Measurements from ENCODE around the gene DDB1. TPM values are rescaled to one million over a fixed set of nuclear protein-coding genes. Genes with fewer than 3 reads are reported as not detected.
"Not testable (repeated sequence)": the region's sequence is repeated elsewhere in the genome, so short reads cannot be mapped to it uniquely, and the experiment has no call there.

DDB1 gene
- total and polyA plus RNA-seq, 8 donors = 140 to 203 (median 184) TPM

GRCh38 chr11:61254403-61255025 lies 78.4 kb downstream of the DDB1 start:
- intact Hi-C loops (cut with DNase I) = no loop called here
- peak; percentile 86 to 87 for TF ChIP-seq CTCF (IDR thresholded peaks at IDR 0.05)
- ATAC-seq = peak; percentile 96

GRCh38 chr11:61252332-61252731 lies 80.6 kb downstream of the DDB1 start:
- DNase-seq; intact Hi-C loops (cut with DNase I); H3K36me3 ChIP-seq: not testable (repeated sequence)

More at GRCh38 chr11:61254403-61255025, 78.4 kb downstream of the DDB1 start:
- Histone ChIP-seq H3K36me3 (no peaks in the 10 kb centered on the region), H3K9me3 (no peaks in the 10 kb centered on the region), H3K4me3 (no peak overlapping the region), H3K4me1 (no peaks in the 10 kb centered on the region), H3K27ac (no peak overlapping the region), H3K27me3 (no peaks in the 10 kb centered on the region)
- peak; percentile 6 to 78 (median 50) for DNase-seq

GRCh38 chr11:61250796-61251765 lies 81.8 kb downstream of the DDB1 start:
- H3K27me3 ChIP-seq; H3K4me3 ChIP-seq; H3K4me1 ChIP-seq; H3K36me3 ChIP-seq; intact Hi-C loops (cut with DNase I); H3K9me3 ChIP-seq; ATAC-seq; H3K27ac ChIP-seq: not testable (repeated sequence)
- DNase-seq = peak in 2 of 4 donors; percentile 16 to 23

More at GRCh38 chr11:61252332-61252731, 80.6 kb downstream of the DDB1 start:
- not testable (repeated sequence) for H3K4me3 ChIP-seq, H3K27ac ChIP-seq, ATAC-seq, H3K4me1 ChIP-seq, H3K27me3 ChIP-seq, H3K9me3 ChIP-seq

Other genes starting within 250 kb of the DDB1 start
- gene CD5, start 230.6 kb downstream of the DDB1 start, total RNA-seq = 1 to 10 TPM in 1 of 2 donors, under 1 TPM in 1; 0.79 to 4.0 TPM
- gene CD5, start 230.6 kb downstream of the DDB1 start, polyA plus RNA-seq (ENCODE audit: insufficient read length in 6 of 6) = under 1 TPM; 0.20 to 0.51 (median 0.32) TPM
- 10 to 100 TPM; 21.2 to 30.8 TPM for gene VPS37C, start 171.7 kb downstream of the DDB1 start, total RNA-seq
- gene VPS37C, start 171.7 kb downstream of the DDB1 start, polyA plus RNA-seq (ENCODE audit: insufficient read length in 6 of 6) = 10 to 100 TPM; 14.7 to 19.3 (median 16.6) TPM
- under 1 TPM in 1 of 2 donors, not detected in 1; 0.34 TPM for gene PGA3, start 129.6 kb downstream of the DDB1 start, total RNA-seq
- under 1 TPM in 5 of 6 donors, not detected in 1; 0.11 to 0.45 (median 0.21) TPM for gene PGA3, start 129.6 kb downstream of the DDB1 start, polyA plus RNA-seq (ENCODE audit: insufficient read length in 6 of 6)
- 1 to 10 TPM in 1 of 2 donors, not detected in 1; 1.0 TPM for gene PGA4, start 110.8 kb downstream of the DDB1 start, total RNA-seq
- under 1 TPM in 4 of 6 donors, not detected in 2; 0.41 to 0.72 (median 0.64) TPM for gene PGA4, start 110.8 kb downstream of the DDB1 start, polyA plus RNA-seq (ENCODE audit: insufficient read length in 6 of 6)
- gene PGA5, start 91.9 kb downstream of the DDB1 start, total RNA-seq = under 1 TPM in 1 of 2 donors, not detected in 1; 0.47 TPM
- gene PGA5, start 91.9 kb downstream of the DDB1 start, polyA plus RNA-seq (ENCODE audit: insufficient read length in 6 of 6) = under 1 TPM in 3 of 6 donors, not detected in 3; 0.30 to 0.44 (median 0.40) TPM
- gene VWCE, start 37.8 kb downstream of the DDB1 start, total RNA-seq = under 1 TPM; 0.55 TPM
- 1 to 10 TPM; 1.4 to 3.6 (median 2.2) TPM for gene VWCE, start 37.8 kb downstream of the DDB1 start, polyA plus RNA-seq (ENCODE audit: insufficient read length in 6 of 6)
- 10 to 100 TPM; 48.1 to 48.5 TPM for gene TKFC, start 123 bp upstream of the DDB1 start, total RNA-seq
- gene TKFC, start 123 bp upstream of the DDB1 start, polyA plus RNA-seq (ENCODE audit: insufficient read length in 6 of 6) = 10 to 100 TPM; 26.6 to 33.7 (median 31.4) TPM
- 10 to 100 TPM; 49.1 to 56.9 TPM for gene CYB561A3, start 28.8 kb upstream of the DDB1 start, total RNA-seq
- 10 to 100 TPM; 31.7 to 39.7 (median 34.9) TPM for gene CYB561A3, start 28.8 kb upstream of the DDB1 start, polyA plus RNA-seq (ENCODE audit: insufficient read length in 6 of 6)
- 10 to 100 TPM; 37.5 to 50.5 TPM for gene TMEM138, start 29.3 kb upstream of the DDB1 start, total RNA-seq
- gene TMEM138, start 29.3 kb upstream of the DDB1 start, polyA plus RNA-seq (ENCODE audit: insufficient read length in 6 of 6) = 10 to 100 TPM; 40.6 to 48.1 (median 43.2) TPM
- 10 to 100 TPM; 10.3 to 10.4 TPM for gene TMEM216, start 59.5 kb upstream of the DDB1 start, total RNA-seq
- 10 to 100 TPM; 30.6 to 36.6 (median 32.7) TPM for gene TMEM216, start 59.5 kb upstream of the DDB1 start, polyA plus RNA-seq (ENCODE audit: insufficient read length in 6 of 6)
- gene CPSF7, start 96.9 kb upstream of the DDB1 start, total RNA-seq = 10 to 100 TPM; 56.2 to 70.1 TPM
- gene CPSF7, start 96.9 kb upstream of the DDB1 start, polyA plus RNA-seq (ENCODE audit: insufficient read length in 6 of 6) = 100 to 1,000 TPM; 106 to 124 (median 117) TPM
- 10 to 100 TPM; 32.1 to 38.2 TPM for gene SDHAF2, start 97.0 kb upstream of the DDB1 start, total RNA-seq
- gene SDHAF2, start 97.0 kb upstream of the DDB1 start, polyA plus RNA-seq (ENCODE audit: insufficient read length in 6 of 6) = 10 to 100 TPM; 37.6 to 48.9 (median 41.6) TPM
- gene LRRC10B, start 175.6 kb upstream of the DDB1 start, total RNA-seq = 1 to 10 TPM in 1 of 2 donors, under 1 TPM in 1; 0.29 to 5.5 TPM
- gene LRRC10B, start 175.6 kb upstream of the DDB1 start, polyA plus RNA-seq (ENCODE audit: insufficient read length in 6 of 6) = 1 to 10 TPM in 4 of 6 donors, under 1 TPM in 2; 0.54 to 4.0 (median 1.9) TPM
- gene SYT7, start 248.0 kb upstream of the DDB1 start, total RNA-seq = 1 to 10 TPM; 2.1 to 6.4 TPM
- gene SYT7, start 248.0 kb upstream of the DDB1 start, polyA plus RNA-seq (ENCODE audit: insufficient read length in 6 of 6) = 1 to 10 TPM; 6.1 to 8.4 (median 7.2) TPM

Measured in left lung (tissue), 10 donors.